ENCODE measurements around the gene PPP4C. TPM values are rescaled to one million over a fixed set of nuclear protein-coding genes. Genes with fewer than 3 reads are reported as not detected.

Gene PPP4C
- total RNA-seq, 1 donor from 2014 or later: 128 TPM

- H3K9me3 Mint-ChIP-seq: no peaks in the 10 kb centered on the region
- DNase-seq (ENCODE audit: extremely low spot score, unreplicated experiment): no peak
- H3K4me3 Mint-ChIP-seq: no peak overlapping the region
- H3K27ac Mint-ChIP-seq: no peak overlapping the region
- peaks cover 8% of the 10 kb centered on the region for H3K4me1 Mint-ChIP-seq (ENCODE audit: unreplicated experiment)
- H3K36me3 Mint-ChIP-seq: no peaks in the 10 kb centered on the region
- TF ChIP-seq CTCF (conservative IDR thresholded peaks at IDR 0.05): no peak
- H3K27me3 Mint-ChIP-seq: no peaks in the 10 kb centered on the region
Measured at GRCh38 chr16:30127993-30128392, 52.2 kb downstream of the PPP4C start.

GRCh38 chr16:30131869-30132475 lies 56.2 kb downstream of the PPP4C start:
- Mint-ChIP-seq H3K4me1 (ENCODE audit: unreplicated experiment) (no peaks in the 10 kb centered on the region), H3K36me3 (no peaks in the 10 kb centered on the region), H3K9me3 (no peaks in the 10 kb centered on the region), H3K27ac (no peak overlapping the region), H3K27me3 (no peaks in the 10 kb centered on the region), H3K4me3 (no peak overlapping the region)
- DNase-seq (ENCODE audit: extremely low spot score, unreplicated experiment): no peak
- TF ChIP-seq CTCF (conservative IDR thresholded peaks at IDR 0.05): no peak

GRCh38 chr16:30132591-30132990 lies 56.8 kb downstream of the PPP4C start:
- H3K36me3 Mint-ChIP-seq: no peaks in the 10 kb centered on the region
- no peak for DNase-seq (ENCODE audit: extremely low spot score, unreplicated experiment)
- no peak overlapping the region for H3K4me3 Mint-ChIP-seq
- no peak overlapping the region for H3K27ac Mint-ChIP-seq
- H3K27me3 Mint-ChIP-seq: no peaks in the 10 kb centered on the region
- H3K4me1 Mint-ChIP-seq (ENCODE audit: unreplicated experiment): no peaks in the 10 kb centered on the region
- no peak for TF ChIP-seq CTCF (conservative IDR thresholded peaks at IDR 0.05)
- H3K9me3 Mint-ChIP-seq: no peaks in the 10 kb centered on the region

Other genes starting within 250 kb of the PPP4C start
- gene CDIPT, start 212.8 kb upstream of the PPP4C start, total RNA-seq (ENCODE audit: low replicate concordance): 58.0 and 73.3 TPM in 2 replicates
- 19.3 and 19.4 TPM in 2 replicates for gene SEZ6L2, start 176.4 kb upstream of the PPP4C start, total RNA-seq (ENCODE audit: low replicate concordance)
- gene ASPHD1, start 175.5 kb upstream of the PPP4C start, total RNA-seq (ENCODE audit: low replicate concordance): 7.8 TPM in 2 replicates
- gene KCTD13, start 149.8 kb upstream of the PPP4C start, total RNA-seq (ENCODE audit: low replicate concordance): 17.9 and 20.6 TPM in 2 replicates
- gene TMEM219, start 113.9 kb upstream of the PPP4C start, total RNA-seq (ENCODE audit: low replicate concordance): 72.4 and 73.5 TPM in 2 replicates
- 42.6 and 52.4 TPM in 2 replicates for gene TAOK2, start 102.1 kb upstream of the PPP4C start, total RNA-seq (ENCODE audit: low replicate concordance)
- 13.7 and 20.9 TPM in 2 replicates for gene HIRIP3, start 80.4 kb upstream of the PPP4C start, total RNA-seq (ENCODE audit: low replicate concordance)
- 52.8 and 78.7 TPM in 2 replicates for gene INO80E, start 79.8 kb upstream of the PPP4C start, total RNA-seq (ENCODE audit: low replicate concordance)
- 6.9 and 9.7 TPM in 2 replicates for gene DOC2A, start 65.0 kb upstream of the PPP4C start, total RNA-seq (ENCODE audit: low replicate concordance)
- not detected in 2 replicates for gene C16orf92, start 52.8 kb upstream of the PPP4C start, total RNA-seq (ENCODE audit: low replicate concordance)
- gene TLCD3B, start 44.7 kb upstream of the PPP4C start, total RNA-seq (ENCODE audit: low replicate concordance): 0.31 and 2.1 TPM in 2 replicates
- gene ALDOA, start 10.2 kb upstream of the PPP4C start, total RNA-seq (ENCODE audit: low replicate concordance): 620 and 1,017 TPM in 2 replicates
- gene TBX6, start 15.9 kb downstream of the PPP4C start, total RNA-seq (ENCODE audit: low replicate concordance): 1.6 TPM in 2 replicates
- gene YPEL3, start 20.2 kb downstream of the PPP4C start, total RNA-seq (ENCODE audit: low replicate concordance): 37.9 and 61.9 TPM in 2 replicates
- 19.7 and 23.2 TPM in 2 replicates for gene GDPD3, start 37.5 kb downstream of the PPP4C start, total RNA-seq (ENCODE audit: low replicate concordance)
- gene MAPK3, start 47.2 kb downstream of the PPP4C start, total RNA-seq (ENCODE audit: low replicate concordance): 79.6 and 88.0 TPM in 2 replicates
- gene CORO1A, start 107.6 kb downstream of the PPP4C start, total RNA-seq (ENCODE audit: low replicate concordance): 10.8 and 21.3 TPM in 2 replicates
- 82.9 and 148 TPM in 2 replicates for gene BOLA2B, start 117.7 kb downstream of the PPP4C start, total RNA-seq (ENCODE audit: low replicate concordance)
- gene SLX1A, start 117.9 kb downstream of the PPP4C start, total RNA-seq (ENCODE audit: low replicate concordance): 27.6 and 28.0 TPM in 2 replicates
- 27.7 and 33.0 TPM in 2 replicates for gene SULT1A3, start 123.3 kb downstream of the PPP4C start, total RNA-seq (ENCODE audit: low replicate concordance)
- gene NPIPB13, start 172.5 kb downstream of the PPP4C start, total RNA-seq (ENCODE audit: low replicate concordance): 9.1 and 15.3 TPM in 2 replicates

Measured in type B pancreatic cell (in vitro differentiated cells).